Chondrocyte (in vitro differentiated cells): ENCODE results near the gene TMEM222. TPM values are rescaled to one million over a fixed set of nuclear protein-coding genes. Genes with fewer than 3 reads are reported as not detected.

Experiments used
- DNase-seq: peaks from one replicate; pipeline ENCODE4 v3.0.0; 2021; ENCODE audit warnings: mixed read lengths, low spot score
- H3K27ac Mint-ChIP-seq: one replicate; pipeline ENCODE4 v1.8.0; 2021; ENCODE audit warnings: mild to moderate bottlenecking, moderate library complexity, mixed read lengths; ENCODE audit not compliant: unreplicated experiment
- H3K27me3 Mint-ChIP-seq: 2 replicates; pipeline ENCODE4 v1.8.0; 2021; ENCODE audit warnings: low read depth, mixed read lengths
- H3K36me3 Mint-ChIP-seq: 2 replicates; pipeline ENCODE4 v1.8.0; 2021; ENCODE audit warnings: low read depth, mixed read lengths
- H3K4me1 Mint-ChIP-seq: 2 replicates; pipeline ENCODE4 v1.8.0; 2021; ENCODE audit warnings: low read depth, mild to moderate bottlenecking, mixed read lengths
- H3K4me3 Mint-ChIP-seq: one replicate; pipeline ENCODE4 v1.8.0; 2021; ENCODE audit warnings: mild to moderate bottlenecking, moderate library complexity, mixed read lengths; ENCODE audit not compliant: unreplicated experiment
- H3K9me3 Mint-ChIP-seq: 2 replicates; pipeline ENCODE4 v1.8.0; 2021; ENCODE audit warnings: low read depth, mixed read lengths
- total RNA-seq: library from RNA; stranded (reverse); gene quantifications from 3 replicates; pipeline ENCODE4 v1.2.1, GENCODE V29; 2021
- TF ChIP-seq, protein P1 (sequence below): fragments of 200-600 bp; sonication (generic); IDR thresholded peaks from 2 replicates; pipeline ENCODE4 v1.5.0; 2021; ENCODE audit warnings: antibody characterized with exemption, mild to moderate bottlenecking, moderate library complexity

TMEM222 gene
- total RNA-seq, 1 donor from 2014 or later: 34.6 TPM

- no peak overlapping the region for H3K27ac Mint-ChIP-seq
- TF ChIP-seq, protein P1, sequence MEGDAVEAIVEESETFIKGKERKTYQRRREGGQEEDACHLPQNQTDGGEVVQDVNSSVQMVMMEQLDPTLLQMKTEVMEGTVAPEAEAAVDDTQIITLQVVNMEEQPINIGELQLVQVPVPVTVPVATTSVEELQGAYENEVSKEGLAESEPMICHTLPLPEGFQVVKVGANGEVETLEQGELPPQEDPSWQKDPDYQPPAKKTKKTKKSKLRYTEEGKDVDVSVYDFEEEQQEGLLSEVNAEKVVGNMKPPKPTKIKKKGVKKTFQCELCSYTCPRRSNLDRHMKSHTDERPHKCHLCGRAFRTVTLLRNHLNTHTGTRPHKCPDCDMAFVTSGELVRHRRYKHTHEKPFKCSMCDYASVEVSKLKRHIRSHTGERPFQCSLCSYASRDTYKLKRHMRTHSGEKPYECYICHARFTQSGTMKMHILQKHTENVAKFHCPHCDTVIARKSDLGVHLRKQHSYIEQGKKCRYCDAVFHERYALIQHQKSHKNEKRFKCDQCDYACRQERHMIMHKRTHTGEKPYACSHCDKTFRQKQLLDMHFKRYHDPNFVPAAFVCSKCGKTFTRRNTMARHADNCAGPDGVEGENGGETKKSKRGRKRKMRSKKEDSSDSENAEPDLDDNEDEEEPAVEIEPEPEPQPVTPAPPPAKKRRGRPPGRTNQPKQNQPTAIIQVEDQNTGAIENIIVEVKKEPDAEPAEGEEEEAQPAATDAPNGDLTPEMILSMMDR: no peak
- H3K4me1 Mint-ChIP-seq: peaks cover 12% of the 10 kb centered on the region
- no peaks in the 10 kb centered on the region for H3K9me3 Mint-ChIP-seq
- no peaks in the 10 kb centered on the region for H3K36me3 Mint-ChIP-seq
- no peak overlapping the region for H3K4me3 Mint-ChIP-seq
- no peaks in the 10 kb centered on the region for H3K27me3 Mint-ChIP-seq
- no peak for DNase-seq
Measured at GRCh38 chr1:27346991-27347624, 25.1 kb downstream of the TMEM222 start.

GRCh38 chr1:27348861-27349783 lies 27.2 kb downstream of the TMEM222 start:
- DNase-seq: no peak
- TF ChIP-seq, protein P1: no peak
- peak overlapping the region; percentile 46 for H3K4me3 Mint-ChIP-seq
- no peaks in the 10 kb centered on the region for H3K27me3 Mint-ChIP-seq
- H3K27ac Mint-ChIP-seq: no peak overlapping the region
- no peaks in the 10 kb centered on the region for H3K9me3 Mint-ChIP-seq
- H3K4me1 Mint-ChIP-seq: peaks cover 8% of the 10 kb centered on the region
- peaks cover 5% of the 10 kb centered on the region for H3K36me3 Mint-ChIP-seq

DNA sequence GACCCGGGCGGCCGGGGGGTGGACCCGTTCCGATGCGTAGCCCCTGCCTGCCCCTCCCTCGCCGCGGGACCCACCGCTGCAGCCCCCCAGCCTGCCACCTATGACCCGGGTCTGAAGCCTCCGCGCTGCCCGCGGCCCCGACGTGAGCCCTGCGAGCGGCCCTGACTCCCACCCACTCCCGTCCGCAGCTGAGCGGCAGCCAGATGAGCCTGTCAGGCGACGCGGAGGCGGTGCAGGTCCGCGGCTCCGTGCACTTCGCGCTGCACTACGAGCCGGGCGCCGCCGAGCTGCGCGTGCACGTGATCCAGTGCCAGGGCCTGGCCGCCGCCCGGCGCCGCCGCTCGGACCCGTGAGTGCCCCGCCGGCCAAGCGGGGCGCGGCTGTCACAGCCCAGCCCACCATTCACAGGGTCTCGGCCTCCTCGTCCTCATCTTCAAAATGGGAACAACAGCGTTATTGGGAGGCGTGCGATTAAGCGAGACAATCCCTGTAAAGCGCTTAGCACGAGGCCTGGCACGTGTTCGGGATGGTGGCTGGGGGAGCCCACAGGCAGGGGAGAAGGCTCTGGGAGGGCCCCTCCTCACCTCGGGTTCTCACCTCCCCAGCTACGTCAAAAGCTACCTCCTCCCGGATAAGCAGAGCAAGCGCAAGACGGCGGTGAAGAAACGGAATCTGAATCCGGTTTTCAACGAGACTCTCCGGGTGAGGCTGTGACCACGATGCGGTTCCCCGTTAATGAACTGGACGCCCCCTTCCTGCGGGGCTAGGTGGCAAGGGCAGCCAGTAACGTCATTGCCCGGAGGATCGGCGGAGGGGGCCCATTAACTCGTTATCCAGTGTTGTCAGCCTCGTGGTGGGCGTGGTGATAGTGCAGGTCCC lies 28.1 kb downstream of the TMEM222 start:
- Mint-ChIP-seq H3K4me3 (peak overlapping the region; percentile 54), H3K9me3 (no peaks in the 10 kb centered on the region), H3K4me1 (peaks cover 8% of the 10 kb centered on the region), H3K27me3 (no peaks in the 10 kb centered on the region), H3K36me3 (peaks cover 5% of the 10 kb centered on the region), H3K27ac (no peak overlapping the region)
- TF ChIP-seq, protein P1: peak; percentile 45
- DNase-seq: no peak

GRCh38 chr1:27350663-27351540 lies 28.9 kb downstream of the TMEM222 start:
- Mint-ChIP-seq H3K4me1 (peaks cover 8% of the 10 kb centered on the region), H3K36me3 (peaks cover 11% of the 10 kb centered on the region), H3K27ac (no peak overlapping the region), H3K4me3 (peak overlapping the region; percentile 38), H3K27me3 (no peaks in the 10 kb centered on the region), H3K9me3 (no peaks in the 10 kb centered on the region)
- DNase-seq: no peak
- TF ChIP-seq, protein P1: peak; percentile 21
